Ishikawa (cell line): ENCODE measurements around the gene FNBP1.
A peak's percentile ranks its signal among the peaks of the same experiment; 100 is the strongest.

Source experiments
- CEBPB ChIP-seq: IDR thresholded peaks from 2 replicates; pipeline ENCODE4 v1.6.1; 2012
- CREB1 ChIP-seq: IDR thresholded peaks from 2 replicates; pipeline ENCODE4 v1.6.1; 2012; ENCODE audit warnings: low read depth
- EGR1 ChIP-seq: IDR thresholded peaks from 2 replicates; pipeline ENCODE4 v1.6.1; 2012
- EP300 ChIP-seq: IDR thresholded peaks from 2 replicates; pipeline ENCODE4 v1.6.1; 2012; ENCODE audit warnings: borderline replicate concordance
- FOXM1 ChIP-seq: IDR thresholded peaks from 2 replicates; pipeline ENCODE4 v1.6.1; 2012; ENCODE audit warnings: low read depth, borderline replicate concordance
- NFIC ChIP-seq: IDR thresholded peaks from 2 replicates; pipeline ENCODE4 v1.6.1; 2012
- RAD21 ChIP-seq: IDR thresholded peaks from 2 replicates; pipeline ENCODE4 v1.6.1; 2012; ENCODE audit warnings: low read depth
- TAF1 ChIP-seq: IDR thresholded peaks from 2 replicates; pipeline ENCODE4 v1.6.1; 2012; ENCODE audit warnings: low read depth, mild to moderate bottlenecking
- TCF12 ChIP-seq: IDR thresholded peaks from 2 replicates; pipeline ENCODE4 v1.6.1; 2012; ENCODE audit warnings: low read depth
- TEAD4 ChIP-seq: IDR thresholded peaks from 2 replicates; pipeline ENCODE4 v1.6.1; 2012
- YY1 ChIP-seq: IDR thresholded peaks from 2 replicates; pipeline ENCODE4 v1.6.1; 2012; ENCODE audit warnings: low read depth
- ZBTB7A ChIP-seq: IDR thresholded peaks from 2 replicates; pipeline ENCODE4 v1.6.1; 2012; ENCODE audit warnings: low read depth
- TF ChIP-seq, protein P1 (sequence below): IDR thresholded peaks from 2 replicates; pipeline ENCODE4 v1.6.1; 2012
- TF ChIP-seq, protein P2 (sequence below): IDR thresholded peaks from 2 replicates; pipeline ENCODE4 v1.6.1; 2012
- TF ChIP-seq, protein P3 (sequence below): IDR thresholded peaks from 2 replicates; pipeline ENCODE4 v1.6.1; 2012; ENCODE audit warnings: low read depth, mild to moderate bottlenecking

The FNBP1 gene

DNA sequence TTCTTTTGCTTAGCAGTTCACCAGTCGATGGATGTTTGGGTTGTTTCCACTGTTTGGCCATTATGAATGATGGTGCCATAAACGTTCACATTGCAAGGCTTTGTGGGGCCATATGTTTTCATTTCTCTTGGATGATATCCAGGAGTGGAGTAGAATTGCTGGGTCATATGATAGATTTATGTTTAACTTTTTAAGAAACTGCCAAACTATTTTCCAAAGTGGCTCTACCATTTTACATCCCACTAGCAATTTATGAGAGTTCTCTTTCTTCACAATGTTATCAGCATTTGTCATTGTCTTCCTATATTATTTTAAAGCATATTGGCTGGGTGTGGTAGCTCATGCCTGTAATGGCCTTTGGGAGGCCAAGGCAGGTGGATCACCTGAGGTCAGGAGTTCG lies 15.9 kb upstream of the FNBP1 start:
- no peak for TF ChIP-seq EP300
- TF ChIP-seq, protein P1, sequence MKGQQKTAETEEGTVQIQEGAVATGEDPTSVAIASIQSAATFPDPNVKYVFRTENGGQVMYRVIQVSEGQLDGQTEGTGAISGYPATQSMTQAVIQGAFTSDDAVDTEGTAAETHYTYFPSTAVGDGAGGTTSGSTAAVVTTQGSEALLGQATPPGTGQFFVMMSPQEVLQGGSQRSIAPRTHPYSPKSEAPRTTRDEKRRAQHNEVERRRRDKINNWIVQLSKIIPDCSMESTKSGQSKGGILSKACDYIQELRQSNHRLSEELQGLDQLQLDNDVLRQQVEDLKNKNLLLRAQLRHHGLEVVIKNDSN: no peak
- TF ChIP-seq TCF12: no peak
- TF ChIP-seq YY1: no peak
- TF ChIP-seq, protein P2, sequence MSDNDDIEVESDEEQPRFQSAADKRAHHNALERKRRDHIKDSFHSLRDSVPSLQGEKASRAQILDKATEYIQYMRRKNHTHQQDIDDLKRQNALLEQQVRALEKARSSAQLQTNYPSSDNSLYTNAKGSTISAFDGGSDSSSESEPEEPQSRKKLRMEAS: no peak
- TF ChIP-seq ZBTB7A: no peak
- TF ChIP-seq EGR1: no peak
- TF ChIP-seq CEBPB: no peak
- no peak for TF ChIP-seq TAF1
- TF ChIP-seq TEAD4: no peak
- TF ChIP-seq NFIC: no peak
- TF ChIP-seq CREB1: no peak
- no peak for TF ChIP-seq RAD21
- TF ChIP-seq, protein P3, sequence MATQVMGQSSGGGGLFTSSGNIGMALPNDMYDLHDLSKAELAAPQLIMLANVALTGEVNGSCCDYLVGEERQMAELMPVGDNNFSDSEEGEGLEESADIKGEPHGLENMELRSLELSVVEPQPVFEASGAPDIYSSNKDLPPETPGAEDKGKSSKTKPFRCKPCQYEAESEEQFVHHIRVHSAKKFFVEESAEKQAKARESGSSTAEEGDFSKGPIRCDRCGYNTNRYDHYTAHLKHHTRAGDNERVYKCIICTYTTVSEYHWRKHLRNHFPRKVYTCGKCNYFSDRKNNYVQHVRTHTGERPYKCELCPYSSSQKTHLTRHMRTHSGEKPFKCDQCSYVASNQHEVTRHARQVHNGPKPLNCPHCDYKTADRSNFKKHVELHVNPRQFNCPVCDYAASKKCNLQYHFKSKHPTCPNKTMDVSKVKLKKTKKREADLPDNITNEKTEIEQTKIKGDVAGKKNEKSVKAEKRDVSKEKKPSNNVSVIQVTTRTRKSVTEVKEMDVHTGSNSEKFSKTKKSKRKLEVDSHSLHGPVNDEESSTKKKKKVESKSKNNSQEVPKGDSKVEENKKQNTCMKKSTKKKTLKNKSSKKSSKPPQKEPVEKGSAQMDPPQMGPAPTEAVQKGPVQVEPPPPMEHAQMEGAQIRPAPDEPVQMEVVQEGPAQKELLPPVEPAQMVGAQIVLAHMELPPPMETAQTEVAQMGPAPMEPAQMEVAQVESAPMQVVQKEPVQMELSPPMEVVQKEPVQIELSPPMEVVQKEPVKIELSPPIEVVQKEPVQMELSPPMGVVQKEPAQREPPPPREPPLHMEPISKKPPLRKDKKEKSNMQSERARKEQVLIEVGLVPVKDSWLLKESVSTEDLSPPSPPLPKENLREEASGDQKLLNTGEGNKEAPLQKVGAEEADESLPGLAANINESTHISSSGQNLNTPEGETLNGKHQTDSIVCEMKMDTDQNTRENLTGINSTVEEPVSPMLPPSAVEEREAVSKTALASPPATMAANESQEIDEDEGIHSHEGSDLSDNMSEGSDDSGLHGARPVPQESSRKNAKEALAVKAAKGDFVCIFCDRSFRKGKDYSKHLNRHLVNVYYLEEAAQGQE: no peak
- no peak for TF ChIP-seq FOXM1

DNA sequence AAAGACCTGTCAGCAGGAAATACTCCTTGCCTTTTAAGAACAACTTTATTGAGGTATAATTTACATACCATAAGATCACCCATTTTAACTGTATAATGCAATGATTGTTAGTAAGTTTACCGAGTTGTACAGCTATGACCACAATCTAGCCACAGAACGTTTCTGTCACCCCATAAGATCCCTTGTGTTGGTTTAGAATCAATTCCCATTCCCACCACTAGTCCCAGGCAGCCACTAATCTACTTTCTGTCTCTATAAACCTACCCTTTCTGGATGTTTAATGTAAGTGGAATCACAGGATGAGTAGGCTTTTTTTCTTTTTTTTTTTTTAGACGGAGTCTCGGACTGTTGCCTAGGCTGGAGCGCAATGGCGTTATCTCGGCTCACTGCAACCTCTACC lies 15.2 kb upstream of the FNBP1 start:
- TF ChIP-seq CEBPB (no peak), TAF1 (no peak), RAD21 (no peak), CREB1 (no peak), NFIC (no peak), EGR1 (no peak), YY1 (no peak)
- TF ChIP-seq, protein P3: no peak
- TF ChIP-seq, protein P2: no peak

DNA sequence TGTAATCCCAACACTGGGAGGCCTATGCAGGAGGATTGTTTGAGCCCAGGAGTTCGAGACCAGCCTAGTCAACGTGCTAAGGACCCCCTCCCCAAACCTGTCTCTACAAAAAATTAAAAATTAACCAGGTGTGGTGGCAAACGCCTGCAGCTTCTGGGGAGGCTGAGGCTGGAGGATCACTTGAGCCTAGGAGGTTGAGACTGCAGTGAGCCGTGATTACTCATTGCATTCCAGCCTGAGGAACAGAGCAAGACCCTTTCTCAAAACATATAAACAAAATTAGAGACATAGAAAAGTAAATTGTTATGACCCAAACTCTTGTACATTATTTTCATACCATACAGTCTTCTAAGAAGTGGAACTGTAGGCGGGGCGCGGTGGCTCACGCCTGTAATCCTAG lies 11.8 kb upstream of the FNBP1 start:
- TF ChIP-seq TCF12 (no peak), TEAD4 (no peak), TAF1 (no peak), RAD21 (no peak), YY1 (no peak), CREB1 (no peak), ZBTB7A (no peak), CEBPB (no peak), FOXM1 (no peak), NFIC (no peak), EGR1 (no peak), EP300 (no peak)
- TF ChIP-seq, protein P3: no peak
- TF ChIP-seq, protein P1: no peak
- TF ChIP-seq, protein P2: no peak

DNA sequence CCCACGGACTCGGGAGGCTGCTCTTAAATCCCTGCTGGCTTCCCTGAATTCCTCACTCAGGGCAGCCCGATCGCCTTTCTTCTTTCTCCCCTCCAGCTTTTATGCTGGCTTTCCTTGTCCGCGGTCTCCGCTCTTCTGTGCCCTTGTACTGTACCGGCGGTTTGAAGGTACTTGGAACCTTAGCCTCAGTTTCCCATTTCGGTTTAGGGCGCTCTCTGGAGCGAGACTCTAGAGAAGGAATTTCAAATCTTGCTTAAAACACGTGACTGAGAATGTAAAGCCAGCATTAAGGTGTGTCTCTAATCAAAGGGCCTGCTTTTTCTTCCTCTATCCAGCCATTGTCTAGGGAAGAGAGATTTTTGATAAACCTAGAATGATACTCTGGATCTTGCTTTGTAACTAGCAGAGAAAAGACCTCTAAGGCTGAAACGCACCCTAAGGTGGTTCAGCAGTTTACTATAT lies 11.4 kb upstream of the FNBP1 start:
- no peak for TF ChIP-seq YY1
- TF ChIP-seq, protein P1: peak; percentile 43; the same call in 1 of the 2 replicates
- TF ChIP-seq, protein P2: no peak
- no peak for TF ChIP-seq TCF12
- no peak for TF ChIP-seq FOXM1
- TF ChIP-seq TAF1: no peak
